ENCODE measurements around the gene TMEM39B. TPM values are rescaled to one million over a fixed set of nuclear protein-coding genes. Genes with fewer than 3 reads are reported as not detected.

TMEM39B gene
- total and polyA plus RNA-seq, 2 donors (not counting 1 experiment from before 2014, with no cell fraction given): 7.9 to 11.1 TPM

DNA sequence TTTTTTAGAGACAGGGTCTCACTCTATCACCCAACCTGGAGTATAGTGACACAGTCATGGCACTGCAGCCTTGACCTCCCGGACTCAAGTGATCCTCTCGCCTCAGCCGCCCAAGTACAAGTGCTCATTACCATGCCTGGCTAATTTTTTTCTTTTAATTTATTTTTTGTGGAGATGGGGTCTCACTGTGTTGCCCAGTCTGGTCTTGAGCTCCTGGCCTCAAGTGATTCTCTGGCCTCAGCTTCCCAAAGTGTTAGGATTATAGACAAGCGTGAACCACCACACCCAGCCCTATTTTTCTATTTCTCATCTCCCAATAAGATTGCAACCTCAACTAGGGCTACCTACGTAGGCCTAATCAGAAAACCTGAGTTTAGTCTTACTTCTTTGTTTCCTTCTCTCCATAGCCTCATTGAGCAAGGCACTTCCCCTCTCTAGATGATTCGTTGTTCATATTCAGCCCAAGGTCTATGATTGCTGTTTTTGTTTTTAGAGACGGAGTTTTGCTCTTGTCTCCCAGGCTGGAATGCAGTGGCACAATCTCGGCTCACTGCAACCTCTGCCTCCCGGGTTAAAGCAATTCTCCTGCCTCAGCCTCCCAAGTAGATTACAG lies 34.0 kb downstream of the TMEM39B start:
- H3K9me3 ChIP-seq (ENCODE audit: control insufficient read depth, insufficient read depth, low read depth, low read length): no peaks in the 10 kb centered on the region
- no peak overlapping the region for H3K4me2 ChIP-seq (ENCODE audit: extremely low read depth, insufficient read depth, low read length)
- no peak for DNase-seq (ENCODE audit: low read depth in 2 of 2)
- H4K20me1 ChIP-seq (ENCODE audit: control insufficient read depth, extremely low read depth, insufficient read depth, low read length): no peaks in the 10 kb centered on the region
- peaks cover 38% of the 10 kb centered on the region for H3K79me2 ChIP-seq (ENCODE audit: control insufficient read depth, insufficient read depth, low read length)
- H3K4me1 ChIP-seq (ENCODE audit: control insufficient read depth, extremely low read depth, insufficient read depth, low read length): peaks cover 4% of the 10 kb centered on the region
- TF ChIP-seq EZH2 (IDR thresholded peaks at IDR 0.05; ENCODE audit: low read length, missing control alignments) (no peak), CTCF (conservative IDR thresholded peaks at IDR 0.05 in 1 of 2, IDR thresholded peaks at IDR 0.05 in 1 of 2; ENCODE audit: low read depth in 1 of 2, low read length in 2 of 2) (no peak)
- no peak overlapping the region for H3K9ac ChIP-seq (ENCODE audit: insufficient read depth, low read length)
- H3K36me3 ChIP-seq (ENCODE audit: control insufficient read depth, insufficient read depth, low read length): no peaks in the 10 kb centered on the region
- no peak overlapping the region for H3K27ac ChIP-seq (ENCODE audit: insufficient read depth, low read length)
- no peak overlapping the region for H2AFZ ChIP-seq (ENCODE audit: low read length)
- no peaks in the 10 kb centered on the region for H3K27me3 ChIP-seq (ENCODE audit: control insufficient read depth, insufficient read depth, low read length)
- H3K4me3 ChIP-seq (replicated peaks in 1 of 4; ENCODE audit: control extremely low read depth in 1 of 4, insufficient read depth in 1 of 4, low read depth in 3 of 4, low read length in 4 of 4): no peak overlapping the region

DNA sequence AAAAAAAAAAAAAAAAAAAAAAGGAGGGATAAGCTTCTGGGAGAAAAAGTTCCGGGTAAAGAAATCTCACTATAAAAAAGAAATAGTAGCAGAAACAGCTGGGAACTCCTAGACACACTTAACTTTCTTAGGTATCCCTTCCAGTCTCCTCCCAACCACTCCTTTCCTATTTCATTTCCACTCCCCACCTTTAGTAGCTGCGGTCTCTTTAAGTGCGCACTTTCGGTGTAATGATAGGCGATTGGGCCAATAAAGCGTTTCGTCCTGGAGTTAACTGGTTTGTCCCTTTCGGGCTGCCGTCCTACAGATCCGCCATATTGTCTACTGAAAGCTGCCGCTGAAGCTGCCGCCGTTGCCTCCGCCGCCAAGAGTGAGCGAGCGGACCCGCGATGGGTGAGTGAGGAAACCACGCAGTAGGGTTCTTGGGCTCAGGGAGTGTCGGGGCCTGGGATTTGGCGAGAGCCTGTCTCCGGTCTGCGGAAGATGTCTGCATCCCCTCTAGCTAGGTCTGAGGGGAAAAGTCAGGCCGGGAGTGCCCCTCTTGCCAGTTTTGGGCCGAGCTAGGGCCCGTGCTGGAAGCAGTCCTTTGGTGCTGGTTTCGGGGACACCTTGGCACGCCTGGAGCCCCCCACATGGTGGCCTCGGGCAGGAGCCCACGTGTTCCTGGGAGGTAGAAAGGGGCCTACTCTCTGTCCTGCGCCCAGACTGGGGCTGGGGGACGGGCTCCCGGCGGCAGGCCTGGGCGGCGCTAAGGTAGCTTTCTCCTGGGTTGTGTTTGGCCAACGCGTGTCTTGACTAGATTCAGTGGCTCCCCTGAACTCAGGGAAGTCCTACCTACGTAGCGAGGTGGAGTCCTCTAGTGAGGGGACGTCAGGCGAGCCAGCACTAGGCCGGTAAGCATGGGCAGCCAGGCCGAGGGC lies 35.3 kb downstream of the TMEM39B start, which contains the start of gene KPNA6:
KPNA6 (plus strand) TSS at position 315 of the 920 bp plus-strand sequence; CDS start at position 390, 75 bp downstream.
- peak; percentile 98 for DNase-seq (ENCODE audit: low read depth in 2 of 2)
- Histone ChIP-seq H3K4me3 (replicated peaks in 1 of 4; ENCODE audit: control extremely low read depth in 1 of 4, insufficient read depth in 1 of 4, low read depth in 3 of 4, low read length in 4 of 4) (peak within 1 kb of the TSS; percentile 70 to 93 (median 89)), H4K20me1 (ENCODE audit: control insufficient read depth, extremely low read depth, insufficient read depth, low read length) (no peaks in the 10 kb centered on the region), H3K4me2 (ENCODE audit: extremely low read depth, insufficient read depth, low read length) (peak within 1 kb of the TSS; percentile 93), H2AFZ (ENCODE audit: low read length) (peak within 1 kb of the TSS; percentile 67), H3K9me3 (ENCODE audit: control insufficient read depth, insufficient read depth, low read depth, low read length) (no peaks in the 10 kb centered on the region), H3K9ac (ENCODE audit: insufficient read depth, low read length) (peak within 1 kb of the TSS; percentile 90), H3K79me2 (ENCODE audit: control insufficient read depth, insufficient read depth, low read length) (peaks cover 50% of the 10 kb centered on the region), H3K27ac (ENCODE audit: insufficient read depth, low read length) (peak within 1 kb of the TSS; percentile 88), H3K4me1 (ENCODE audit: control insufficient read depth, extremely low read depth, insufficient read depth, low read length) (peaks cover 3% of the 10 kb centered on the region), H3K27me3 (ENCODE audit: control insufficient read depth, insufficient read depth, low read length) (no peaks in the 10 kb centered on the region), H3K36me3 (ENCODE audit: control insufficient read depth, insufficient read depth, low read length) (no peaks in the 10 kb centered on the region)
- TF ChIP-seq CTCF (conservative IDR thresholded peaks at IDR 0.05 in 1 of 2, IDR thresholded peaks at IDR 0.05 in 1 of 2; ENCODE audit: low read depth in 1 of 2, low read length in 2 of 2) (no peak), EZH2 (IDR thresholded peaks at IDR 0.05; ENCODE audit: low read length, missing control alignments) (no peak)

DNA sequence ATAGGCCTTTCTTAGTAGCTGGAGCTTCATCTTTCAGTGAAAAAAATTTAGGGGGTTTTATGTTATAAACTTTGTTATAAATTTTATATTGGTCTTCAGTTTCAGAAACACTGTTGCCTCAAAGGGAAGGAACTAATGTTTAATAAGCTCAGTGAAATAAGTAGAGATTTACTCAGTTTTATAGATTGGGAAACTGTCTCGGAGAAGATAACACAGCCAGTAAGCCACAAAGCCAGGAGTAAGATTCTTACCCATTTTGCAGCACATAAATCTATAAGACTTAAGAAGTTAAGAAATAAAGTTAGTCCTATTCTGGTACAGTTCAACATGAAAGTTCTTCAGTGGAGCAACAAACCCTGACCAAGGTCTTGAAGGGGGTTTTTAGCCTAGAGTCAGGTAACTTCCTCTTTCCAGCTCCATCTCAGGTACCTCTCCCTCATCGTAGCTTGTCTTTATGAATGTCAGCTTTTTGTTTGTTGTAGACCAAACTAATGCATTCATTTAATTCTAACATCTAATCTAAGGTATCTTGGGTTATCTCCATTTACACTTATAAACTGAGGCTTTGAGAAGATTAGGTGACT lies 38.4 kb downstream of the TMEM39B start:
- H3K79me2 ChIP-seq (ENCODE audit: control insufficient read depth, insufficient read depth, low read length): peaks cover 74% of the 10 kb centered on the region
- no peak for TF ChIP-seq CTCF (conservative IDR thresholded peaks at IDR 0.05 in 1 of 2, IDR thresholded peaks at IDR 0.05 in 1 of 2; ENCODE audit: low read depth in 1 of 2, low read length in 2 of 2)
- no peak for TF ChIP-seq EZH2 (IDR thresholded peaks at IDR 0.05; ENCODE audit: low read length, missing control alignments)
- H3K27me3 ChIP-seq (ENCODE audit: control insufficient read depth, insufficient read depth, low read length): no peaks in the 10 kb centered on the region
- no peaks in the 10 kb centered on the region for H4K20me1 ChIP-seq (ENCODE audit: control insufficient read depth, extremely low read depth, insufficient read depth, low read length)
- no peak for DNase-seq (ENCODE audit: low read depth in 2 of 2)
- H3K4me3 ChIP-seq (replicated peaks in 1 of 4; ENCODE audit: control extremely low read depth in 1 of 4, insufficient read depth in 1 of 4, low read depth in 3 of 4, low read length in 4 of 4): no peak overlapping the region
- H3K36me3 ChIP-seq (ENCODE audit: control insufficient read depth, insufficient read depth, low read length): peaks cover 2% of the 10 kb centered on the region
- H2AFZ ChIP-seq (ENCODE audit: low read length): no peak overlapping the region
- H3K4me2 ChIP-seq (ENCODE audit: extremely low read depth, insufficient read depth, low read length): no peak overlapping the region
- peaks cover 6% of the 10 kb centered on the region for H3K4me1 ChIP-seq (ENCODE audit: control insufficient read depth, extremely low read depth, insufficient read depth, low read length)
- H3K9ac ChIP-seq (ENCODE audit: insufficient read depth, low read length): no peak overlapping the region
- H3K27ac ChIP-seq (ENCODE audit: insufficient read depth, low read length): no peak overlapping the region
- no peaks in the 10 kb centered on the region for H3K9me3 ChIP-seq (ENCODE audit: control insufficient read depth, insufficient read depth, low read depth, low read length)
